NCI-H1092 treated with DMSO at 0.1 percent for 48 hours (cell line): ENCODE data around the gene HADHB.
"Not testable (repeated sequence)": the region's sequence is repeated elsewhere in the genome, so short reads cannot be mapped to it uniquely, and the experiment has no call there.

Experiments
- DNase-seq: peaks from one replicate; lab custom pipeline; 2025; lab: John Stamatoyannopoulos, UW

HADHB gene

DNA sequence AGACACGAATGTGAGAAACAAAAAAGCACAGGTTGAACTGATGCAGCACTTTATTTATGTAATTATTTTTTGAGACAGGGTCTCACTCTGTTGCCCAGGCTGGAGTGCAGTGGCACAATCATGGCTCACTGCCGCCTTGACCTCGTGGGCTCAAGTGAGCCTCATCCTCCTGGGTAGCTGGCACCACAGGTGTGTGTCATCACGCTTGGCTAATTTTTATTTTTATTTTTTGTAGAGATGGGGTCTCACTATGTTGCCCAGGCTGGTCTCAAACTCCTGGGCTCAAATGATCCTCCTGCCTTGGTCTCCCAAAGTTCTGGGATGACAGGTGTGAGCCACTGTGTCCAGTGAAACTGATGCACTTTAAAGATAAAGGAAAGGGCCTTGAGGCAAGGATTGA lies 84.3 kb downstream of the HADHB start:
- not testable (repeated sequence) for DNase-seq

DNA sequence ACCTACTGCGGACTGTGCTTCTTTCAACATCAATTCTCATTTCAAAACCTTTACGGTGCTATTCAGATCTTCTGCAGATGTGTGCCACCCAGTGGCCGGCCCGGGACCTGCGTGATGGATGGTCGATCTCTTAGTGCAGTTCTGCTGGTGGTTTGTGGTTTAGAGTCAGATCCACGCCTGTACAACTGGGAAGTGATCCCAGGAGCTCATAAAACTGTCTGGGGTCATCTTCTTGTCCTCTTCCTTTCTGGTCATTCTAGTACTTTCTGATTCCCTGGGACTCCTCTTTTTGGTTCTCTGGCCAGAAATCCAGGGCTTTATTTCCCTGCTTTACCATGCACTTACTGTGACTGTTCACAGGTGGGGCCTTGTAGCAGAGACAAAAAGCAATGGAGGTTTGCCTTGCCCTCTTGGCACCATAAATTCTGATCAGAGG lies 85.4 kb downstream of the HADHB start:
- peak; percentile 55 for DNase-seq

DNA sequence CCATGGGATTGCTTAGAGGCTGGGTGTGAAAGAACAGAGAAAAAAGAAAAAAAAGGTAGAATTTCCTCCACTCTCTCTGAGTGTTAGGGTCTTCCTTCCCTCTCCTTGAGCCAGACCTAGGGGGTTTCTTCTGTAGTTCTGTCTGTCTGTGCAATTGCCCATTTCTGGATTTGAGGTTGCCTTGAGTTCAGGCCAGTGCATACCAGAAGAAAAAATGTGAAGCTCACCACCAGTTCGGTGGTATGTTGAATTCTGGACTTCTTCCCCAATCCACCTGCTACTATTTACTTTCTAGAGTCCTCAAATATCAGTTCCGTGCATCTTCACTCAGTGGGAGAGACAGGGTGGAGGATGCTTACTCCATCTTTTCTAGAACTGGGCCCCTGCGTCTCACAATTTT lies 85.9 kb downstream of the HADHB start:
- DNase-seq: no peak

DNA sequence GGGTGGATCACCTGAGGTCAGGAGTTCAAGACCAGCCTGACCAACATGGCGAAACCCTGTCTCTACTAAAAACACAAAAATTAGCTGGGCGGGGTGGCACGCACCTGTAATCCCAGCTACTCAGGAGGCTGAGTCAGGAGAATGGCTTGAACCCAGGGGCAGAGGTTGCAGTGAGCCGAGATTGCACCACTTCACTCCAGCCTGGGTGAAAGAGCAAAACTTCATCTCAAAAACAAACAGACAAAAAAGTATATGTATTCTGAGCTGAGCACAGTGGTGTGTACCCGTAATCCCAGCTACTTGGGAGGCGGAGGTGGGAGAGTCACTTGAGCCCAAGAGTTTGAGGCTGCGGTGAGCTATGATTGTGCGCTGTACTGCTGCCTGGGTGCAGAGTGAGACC lies 86.6 kb downstream of the HADHB start:
- not testable (repeated sequence) for DNase-seq

DNA sequence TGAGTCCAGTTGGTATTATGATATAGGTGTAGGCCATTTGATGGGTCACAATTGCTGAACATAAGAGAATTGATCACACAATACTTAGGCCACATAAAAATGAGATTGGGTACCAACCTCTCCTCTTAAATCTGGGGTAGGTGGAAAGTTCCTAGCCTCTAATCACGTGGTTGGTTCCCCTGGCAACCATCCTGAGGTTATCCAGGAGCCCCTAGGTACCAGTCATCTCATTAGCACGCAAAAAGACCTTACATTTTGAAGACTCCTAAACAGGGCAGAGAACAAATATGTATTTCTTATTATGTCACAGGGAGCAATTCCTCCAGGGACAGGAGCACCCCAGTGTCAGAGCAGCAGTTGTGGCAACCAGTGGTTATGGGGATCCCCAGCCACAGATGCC lies 88.6 kb downstream of the HADHB start:
- no peak for DNase-seq

DNA sequence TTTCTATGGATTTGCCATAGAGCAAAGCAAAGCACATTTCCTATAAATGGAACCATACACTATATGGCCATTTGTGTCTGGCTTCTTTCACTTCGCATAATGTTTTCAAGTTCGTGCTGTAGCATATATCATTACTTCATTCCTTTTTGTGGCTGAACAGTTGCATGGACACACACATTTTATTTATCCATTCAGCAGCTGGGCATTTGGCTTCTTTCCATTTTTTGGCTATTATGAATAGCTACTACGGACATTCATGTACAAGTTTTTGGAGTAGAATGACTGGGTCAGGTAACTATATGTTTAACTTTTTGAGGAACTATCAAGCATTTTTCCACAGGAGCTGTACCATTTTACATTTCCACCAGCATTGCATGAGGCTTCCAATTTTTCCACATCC lies 90.5 kb downstream of the HADHB start:
- no peak for DNase-seq

DNA sequence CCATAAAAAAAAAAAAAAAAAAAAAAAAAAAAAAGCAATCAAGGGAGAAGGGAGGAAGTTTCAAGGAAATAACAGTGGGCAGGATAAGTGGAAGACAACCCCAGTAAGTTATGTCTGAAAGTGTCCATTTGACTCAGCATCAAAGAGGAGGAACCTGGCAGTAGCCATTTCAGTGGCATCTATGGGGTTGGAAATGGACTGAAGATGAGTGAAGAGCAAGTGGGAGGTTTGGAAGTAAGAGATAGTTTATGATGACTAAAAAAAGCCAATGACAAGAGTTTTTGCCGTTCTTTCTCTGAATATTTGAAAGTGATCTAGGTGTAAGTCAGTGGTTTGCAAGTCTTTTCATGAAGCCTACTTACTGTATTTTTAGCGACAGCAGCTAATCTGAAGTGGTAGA lies 92.0 kb downstream of the HADHB start:
- DNase-seq: no peak

DNA sequence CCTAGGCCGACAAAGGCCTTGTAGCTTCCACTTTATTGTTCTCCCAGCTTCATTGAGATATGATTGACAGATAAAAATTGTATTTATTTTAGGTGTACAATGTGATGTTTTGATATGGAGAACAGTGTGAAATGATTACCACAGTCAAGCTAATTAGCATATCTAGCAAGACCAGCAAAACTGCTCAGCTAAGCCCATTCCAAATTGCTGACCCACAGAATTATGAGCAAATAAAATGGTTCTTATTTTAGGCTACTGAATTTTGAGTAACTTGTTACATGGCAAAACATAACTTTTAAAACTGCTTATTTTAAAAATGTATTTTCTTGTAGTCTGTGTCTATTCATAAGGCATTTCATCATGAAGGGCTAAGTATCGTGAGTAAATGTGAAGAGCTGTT lies 92.6 kb downstream of the HADHB start:
- no peak for DNase-seq
